ENCODE data around the gene DCTN1.

DNA sequence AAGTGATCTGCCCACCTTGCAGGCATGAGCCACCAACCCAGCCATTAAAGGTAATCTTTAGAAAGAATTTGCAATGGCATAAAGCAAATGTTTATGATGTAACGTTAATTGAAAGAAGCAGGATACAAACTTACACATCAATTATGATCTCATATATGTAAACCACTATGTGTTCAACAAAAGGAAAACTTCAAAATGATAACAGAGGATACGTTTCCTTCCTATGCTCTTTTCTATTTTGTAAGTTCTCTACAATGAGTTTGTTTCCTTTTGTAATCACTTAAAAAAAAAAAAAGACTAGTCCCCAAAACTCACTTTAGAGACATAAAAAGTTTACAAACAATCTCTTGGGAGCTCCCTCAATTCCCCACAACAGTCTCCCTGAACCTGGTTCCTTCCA is 39.9 kb upstream of the DCTN1 start:
- TF ChIP-seq CTCF (conservative IDR thresholded peaks at IDR 0.05 in 1 of 2, IDR thresholded peaks at IDR 0.05 in 1 of 2; ENCODE audit: extremely low read depth in 1 of 2, insufficient read depth in 1 of 2, low read depth in 1 of 2, low read length in 2 of 2) (no peak), EZH2 (IDR thresholded peaks at IDR 0.05; ENCODE audit: borderline replicate concordance, low read length) (no peak)

Data from mammary epithelial cell (primary cell).